ENCODE results near the gene BEND2.

The BEND2 gene

GRCh38 chrX:18133605-18134004 is 87.1 kb downstream of the BEND2 start:
- no peak for DNase-seq

- no peak for DNase-seq
Observed at GRCh38 chrX:18129690-18130089, 91.0 kb downstream of the BEND2 start.

- DNase-seq: no peak
Observed at GRCh38 chrX:18126971-18127370, 93.7 kb downstream of the BEND2 start.

DNA sequence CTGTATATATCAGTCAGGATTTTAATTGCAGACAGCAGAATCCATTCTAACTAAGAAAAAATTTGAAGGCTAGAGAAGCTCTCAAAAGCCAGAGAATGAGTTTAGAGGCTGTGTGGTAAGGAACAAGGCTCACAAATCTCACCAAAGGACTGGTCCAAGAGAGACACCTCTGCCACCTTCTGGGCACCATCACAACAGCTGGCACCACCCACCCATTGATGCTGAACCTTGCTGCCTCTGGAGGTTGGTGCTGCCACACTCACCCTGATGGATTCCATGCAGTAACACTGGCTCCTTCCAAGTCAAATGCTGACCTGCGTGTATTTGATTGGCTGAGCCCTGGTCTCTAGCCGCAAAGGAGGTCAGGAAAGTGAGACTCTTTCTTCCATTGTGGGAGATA is 100.8 kb downstream of the BEND2 start:
- no peak for DNase-seq

Measured in suppressor macrophage treated with lipopolysaccharide for 4 hours (primary cell).